Epithelial cell of esophagus (primary cell): ENCODE measurements around the gene OVCH2.
"Not testable (repeated sequence)": the region's sequence is repeated elsewhere in the genome, so short reads cannot be mapped to it uniquely, and the experiment has no call there.

ENCODE experiments used
- DNase-seq: peaks from one replicate; pipeline ENCODE4 v3.0.0; 2010; ENCODE audit warnings: low read depth
- H3K4me3 ChIP-seq: 2 replicates; pipeline ENCODE4 v1.5.1; 2011; ENCODE audit warnings: mild to moderate bottlenecking, low read length, control low read depth
- TF ChIP-seq, protein P1 (sequence below): IDR thresholded peaks from 2 replicates; pipeline ENCODE4 v1.5.1; 2011; ENCODE audit warnings: low read depth, mild to moderate bottlenecking, low read length, control low read depth, inconsistent platforms; ENCODE audit not compliant: insufficient read depth; ENCODE audit errors: missing control alignments

Gene OVCH2

DNA sequence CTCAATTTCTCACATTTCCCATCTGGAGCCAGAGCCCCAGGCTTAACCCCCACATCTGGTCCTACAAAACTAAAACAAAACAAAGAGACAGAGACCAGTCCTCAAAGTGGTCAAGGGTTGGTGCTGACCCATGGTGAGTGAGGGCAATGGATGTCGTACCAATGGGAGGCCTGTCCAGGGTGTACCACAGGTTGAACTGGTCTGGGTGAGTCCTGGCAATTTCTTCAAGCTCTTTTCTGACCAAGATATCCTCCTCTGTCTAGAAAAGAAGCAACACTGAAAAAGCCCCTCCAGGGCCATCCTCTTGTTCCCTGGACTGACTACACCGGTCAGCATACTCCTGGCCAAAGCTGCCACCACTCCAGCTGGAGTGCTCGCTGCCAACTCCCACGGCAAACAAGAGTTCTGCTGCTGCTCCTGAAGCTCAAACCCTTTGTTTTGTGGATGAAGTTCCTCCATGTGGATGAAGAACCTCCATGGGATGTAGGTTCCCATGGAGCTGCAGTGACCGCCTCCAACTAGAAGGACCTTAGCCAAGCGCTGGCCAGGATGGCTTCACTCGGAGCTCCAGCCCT is 39.9 kb downstream of the OVCH2 start:
- no peak overlapping the region for H3K4me3 ChIP-seq
- no peak for DNase-seq
- TF ChIP-seq, protein P1, sequence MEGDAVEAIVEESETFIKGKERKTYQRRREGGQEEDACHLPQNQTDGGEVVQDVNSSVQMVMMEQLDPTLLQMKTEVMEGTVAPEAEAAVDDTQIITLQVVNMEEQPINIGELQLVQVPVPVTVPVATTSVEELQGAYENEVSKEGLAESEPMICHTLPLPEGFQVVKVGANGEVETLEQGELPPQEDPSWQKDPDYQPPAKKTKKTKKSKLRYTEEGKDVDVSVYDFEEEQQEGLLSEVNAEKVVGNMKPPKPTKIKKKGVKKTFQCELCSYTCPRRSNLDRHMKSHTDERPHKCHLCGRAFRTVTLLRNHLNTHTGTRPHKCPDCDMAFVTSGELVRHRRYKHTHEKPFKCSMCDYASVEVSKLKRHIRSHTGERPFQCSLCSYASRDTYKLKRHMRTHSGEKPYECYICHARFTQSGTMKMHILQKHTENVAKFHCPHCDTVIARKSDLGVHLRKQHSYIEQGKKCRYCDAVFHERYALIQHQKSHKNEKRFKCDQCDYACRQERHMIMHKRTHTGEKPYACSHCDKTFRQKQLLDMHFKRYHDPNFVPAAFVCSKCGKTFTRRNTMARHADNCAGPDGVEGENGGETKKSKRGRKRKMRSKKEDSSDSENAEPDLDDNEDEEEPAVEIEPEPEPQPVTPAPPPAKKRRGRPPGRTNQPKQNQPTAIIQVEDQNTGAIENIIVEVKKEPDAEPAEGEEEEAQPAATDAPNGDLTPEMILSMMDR = no peak

DNA sequence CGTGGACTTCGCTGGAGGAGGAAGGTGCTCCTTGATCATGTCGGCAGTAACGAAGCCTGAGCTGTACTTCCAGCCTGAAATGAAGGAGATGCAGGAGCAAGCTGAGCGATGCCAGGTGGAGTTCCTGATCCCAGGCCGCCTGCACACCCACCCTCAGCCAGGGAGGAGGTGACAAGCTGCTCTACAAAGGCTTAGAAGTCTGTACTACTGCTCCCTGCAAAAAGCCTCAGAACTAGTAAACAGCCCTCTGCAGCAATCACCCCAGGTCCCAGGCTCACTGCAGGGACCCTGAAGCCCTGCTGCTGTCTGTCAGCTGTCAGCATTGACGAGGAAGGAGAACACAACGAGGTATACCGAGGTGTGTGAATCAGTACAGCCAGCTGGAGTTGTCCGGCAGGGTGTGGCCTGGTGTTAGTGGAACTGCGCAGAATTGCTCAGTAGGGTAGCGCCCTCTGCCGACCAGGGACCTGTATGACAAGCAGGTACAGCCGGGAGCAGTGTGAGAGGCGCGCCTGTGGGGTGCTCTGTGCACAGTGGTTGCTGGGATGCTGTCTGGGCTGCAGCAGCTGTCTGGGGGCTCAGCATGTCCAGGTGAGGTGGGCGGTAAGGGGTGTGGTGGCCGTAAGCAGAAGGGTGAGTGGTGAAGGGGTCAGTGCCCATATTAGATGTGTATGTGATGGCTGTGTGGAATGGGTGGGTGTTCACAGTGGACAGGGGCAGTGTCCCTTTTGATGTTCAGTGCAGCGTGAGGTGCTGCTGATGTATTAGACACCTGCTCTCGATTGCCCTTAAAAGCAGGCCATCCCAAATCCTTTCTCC is 40.6 kb downstream of the OVCH2 start:
- peak; percentile 83 for DNase-seq
- H3K4me3 ChIP-seq = no peak overlapping the region
- TF ChIP-seq, protein P1 = peak; percentile 90

DNA sequence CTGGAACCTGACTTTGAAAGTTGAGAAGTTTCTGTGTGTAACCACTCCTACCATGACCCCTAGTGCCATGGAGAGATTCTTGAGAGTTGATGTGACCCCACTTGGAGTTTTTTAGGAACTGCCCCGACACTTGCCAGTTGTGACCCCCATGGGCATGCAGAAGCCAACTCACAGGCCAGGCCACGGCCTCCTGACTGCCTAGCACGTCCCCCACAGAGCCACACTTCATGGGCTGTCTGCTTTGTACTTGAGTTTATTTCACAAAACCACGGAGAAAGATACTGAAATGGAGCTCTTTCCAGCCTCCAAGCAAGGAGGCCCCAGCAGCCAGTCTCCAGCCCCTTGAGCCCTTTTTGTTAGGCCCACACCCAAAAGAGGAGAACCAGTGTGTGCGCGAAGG is 41.4 kb downstream of the OVCH2 start:
- TF ChIP-seq, protein P1 = no peak
- no peak for DNase-seq
- no peak overlapping the region for H3K4me3 ChIP-seq

DNA sequence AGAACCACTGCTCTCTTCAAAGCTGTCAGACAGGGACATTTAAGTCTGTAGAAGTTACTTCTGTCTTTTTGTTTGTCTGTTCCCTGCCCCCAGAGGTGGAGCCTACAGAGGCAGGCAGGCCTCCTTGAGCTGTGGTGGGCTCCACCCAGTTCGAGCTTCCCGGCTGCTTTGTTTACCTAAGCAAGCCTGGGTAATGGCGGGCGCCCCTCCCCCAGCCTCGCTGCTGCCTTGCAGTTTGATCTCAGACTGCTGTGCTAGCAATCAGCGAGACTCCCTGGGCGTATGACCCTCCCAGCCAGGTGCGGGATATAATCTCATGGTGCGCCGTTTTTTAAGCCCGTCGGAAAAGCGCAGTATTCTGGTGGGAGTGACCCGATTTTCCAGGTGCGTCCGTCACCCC is 42.7 kb downstream of the OVCH2 start:
- H3K4me3 ChIP-seq = not testable (repeated sequence)

DNA sequence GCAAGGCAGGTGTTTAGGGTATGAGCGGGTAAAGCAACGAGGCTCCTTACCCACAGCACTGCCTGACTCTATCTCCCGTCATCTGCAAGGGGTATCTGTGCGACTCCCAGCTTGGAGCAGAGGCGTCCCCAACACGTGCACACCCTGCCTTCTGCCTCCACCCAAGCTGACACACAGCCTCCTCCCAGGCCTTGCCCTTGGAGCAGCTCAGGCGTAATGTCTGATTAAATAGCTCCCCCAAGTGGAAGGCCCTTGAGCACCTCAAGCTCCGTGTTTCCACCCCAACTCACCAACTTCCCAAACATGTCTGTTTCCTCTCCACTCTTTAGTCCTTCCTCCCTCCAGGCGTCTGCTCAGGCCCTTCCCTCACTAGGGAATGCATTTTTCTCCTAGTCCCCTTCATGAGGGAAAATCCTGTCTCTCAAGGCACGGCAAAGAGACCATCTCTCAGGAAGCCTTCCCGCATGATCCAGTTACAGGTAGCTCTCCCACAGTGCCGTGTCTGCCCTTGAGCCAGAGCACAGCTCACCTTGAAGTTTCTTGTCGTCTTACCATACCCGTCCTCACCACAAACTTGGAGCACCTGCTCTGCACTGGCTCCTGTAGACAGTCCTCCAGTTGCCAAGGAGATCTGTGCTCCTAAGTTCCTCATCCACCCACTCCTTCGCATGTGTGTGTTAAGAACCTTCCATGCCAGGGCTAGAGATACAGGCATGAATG is 48.8 kb downstream of the OVCH2 start:
- H3K4me3 ChIP-seq = no peak overlapping the region
- DNase-seq = peak; percentile 84
- TF ChIP-seq, protein P1 = peak; percentile 79

More for the DNA sequence above, 42.7 kb downstream of the OVCH2 start:
- not testable (repeated sequence) for DNase-seq

DNA sequence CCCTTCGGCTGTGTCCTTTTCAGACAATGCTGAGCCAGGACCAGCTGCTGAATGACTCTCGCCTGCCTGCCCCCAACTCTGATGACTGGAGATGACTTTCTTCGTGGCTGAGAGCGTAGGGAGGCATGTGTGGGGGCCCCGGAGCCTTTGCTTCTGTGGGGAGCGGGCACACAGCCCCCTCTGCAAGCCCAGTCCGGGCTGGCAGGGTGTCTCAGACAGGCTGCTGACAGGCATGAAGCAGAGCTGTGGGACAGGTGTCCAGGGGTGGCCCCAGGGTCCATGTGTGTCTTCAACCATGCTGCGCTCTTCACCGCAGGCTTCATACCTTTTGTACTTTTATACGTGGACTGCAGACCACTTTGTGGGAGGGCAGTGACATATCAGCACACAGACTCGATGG is 49.6 kb downstream of the OVCH2 start:
- no peak overlapping the region for H3K4me3 ChIP-seq
- TF ChIP-seq, protein P1 = no peak
- DNase-seq = no peak

DNA sequence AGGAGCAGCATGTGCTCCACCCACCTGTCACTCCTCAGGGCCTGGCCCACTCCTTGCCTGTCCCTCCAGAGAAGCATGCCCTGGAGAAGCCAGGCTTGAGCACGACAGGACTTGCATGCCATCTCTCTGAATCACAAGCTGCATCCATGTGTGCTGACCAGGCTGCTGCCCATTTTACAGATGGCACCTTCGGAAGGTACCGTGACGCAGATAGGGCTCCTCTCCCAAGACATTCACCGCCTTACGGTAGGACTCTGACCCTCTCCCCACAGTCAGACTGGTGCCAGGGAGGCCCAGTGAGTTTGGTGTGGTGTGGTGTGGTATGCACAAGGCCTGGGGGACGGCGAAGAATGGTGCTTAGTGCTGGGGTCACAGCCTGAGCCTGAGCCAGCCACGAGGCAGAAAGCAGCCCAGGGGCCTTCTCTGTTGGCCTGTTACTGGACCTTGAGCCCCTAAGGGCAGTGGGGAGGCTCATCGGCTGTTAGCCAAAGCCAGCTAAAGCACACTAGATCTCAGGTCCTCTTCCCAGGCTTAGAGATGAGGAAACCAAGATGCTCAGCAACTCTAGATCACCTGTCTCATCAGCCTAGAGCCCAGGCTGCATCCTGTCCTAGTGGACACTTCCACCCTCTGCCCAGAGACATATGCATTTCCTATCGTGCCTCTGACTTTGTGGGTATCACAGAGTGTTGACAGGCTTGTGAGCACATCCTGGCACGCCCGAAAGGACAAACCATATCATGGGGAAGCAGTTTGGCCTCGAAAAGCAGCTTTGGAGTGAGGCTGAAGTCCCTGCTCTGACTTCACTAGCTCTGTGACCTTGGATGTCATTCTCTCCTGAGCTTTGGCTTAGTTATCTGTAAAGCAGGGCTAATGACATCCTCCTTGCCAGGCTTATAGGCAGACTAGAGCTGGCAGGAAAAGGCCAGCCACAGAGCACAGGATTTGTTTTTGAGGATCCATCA is 50.7 kb downstream of the OVCH2 start:
- no peak for DNase-seq
- H3K4me3 ChIP-seq = no peak overlapping the region
- TF ChIP-seq, protein P1 = no peak
